H1 (cell line): ENCODE data around the gene ATP2A3.

Experiments used
- ATF2 ChIP-seq: IDR thresholded peaks from 2 replicates; pipeline ENCODE4 v1.6.1; 2012; ENCODE audit warnings: low read length, inconsistent platforms
- CTCF ChIP-seq, 3 experiments: IDR thresholded peaks; 1 replicate in 2 of 3; 2 replicates in 1 of 3; pipeline versions ENCODE4 v1.5.1 to v1.6.1; 2011; ENCODE audit warnings: low read length in 3 of 3, mild to moderate bottlenecking in 3 of 3, inconsistent platforms in 2 of 3, low read depth in 1 of 3, moderate library complexity in 1 of 3; ENCODE audit not compliant: insufficient read depth in 1 of 3; ENCODE audit errors: control extremely low read depth in 1 of 3
- EZH2 ChIP-seq: fragments of 200-600 bp; sonication (generic); IDR thresholded peaks from 2 replicates; pipeline ENCODE4 v1.7.1; 2012; ENCODE audit warnings: low read depth, mild to moderate bottlenecking, moderate library complexity, low read length, inconsistent platforms; ENCODE audit not compliant: severe bottlenecking
- MAX ChIP-seq: IDR thresholded peaks from 2 replicates; pipeline ENCODE4 v1.6.1; 2012; ENCODE audit warnings: inconsistent platforms
- POLR2A ChIP-seq, 2 experiments: IDR thresholded peaks; 1 replicate in 1 of 2; 2 replicates in 1 of 2; pipeline ENCODE4 v1.6.1; 2011; ENCODE audit warnings: low read depth in 2 of 2, low read length in 2 of 2, mild to moderate bottlenecking in 2 of 2; ENCODE audit errors: control extremely low read depth in 1 of 2
- POLR2AphosphoS5 ChIP-seq: IDR thresholded peaks from 2 replicates; pipeline ENCODE4 v1.6.1; 2011; ENCODE audit warnings: low read depth, low read length
- RAD21 ChIP-seq, 2 experiments: IDR thresholded peaks in 1 of 2; conservative IDR thresholded peaks in 1 of 2; 2 replicates each; pipeline ENCODE4 v1.6.1; 2011; ENCODE audit warnings: low read depth in 2 of 2, low read length in 2 of 2, improper control_type of control experiment in 1 of 2, inconsistent platforms in 1 of 2, mild to moderate bottlenecking in 1 of 2, moderate library complexity in 1 of 2
- RFX5 ChIP-seq: IDR thresholded peaks from 2 replicates; pipeline ENCODE4 v1.6.1; 2011; ENCODE audit warnings: low read depth, low read length, improper control_type of control experiment, borderline replicate concordance
- SIN3A ChIP-seq, 2 experiments: IDR thresholded peaks in 1 of 2; conservative IDR thresholded peaks in 1 of 2; 2 replicates each; pipeline ENCODE4 v1.6.1; 2011 to 2012; ENCODE audit warnings: low read length in 2 of 2, improper control_type of control experiment in 1 of 2, low read depth in 1 of 2, mild to moderate bottlenecking in 1 of 2
- SIRT6 ChIP-seq: IDR thresholded peaks from one replicate; pipeline ENCODE4 v1.7.1; 2012; ENCODE audit warnings: low read length, inconsistent platforms
- TCF12 ChIP-seq: IDR thresholded peaks from 2 replicates; pipeline ENCODE4 v1.6.1; 2011; ENCODE audit warnings: low read depth, mild to moderate bottlenecking, low read length
- USF2 ChIP-seq: IDR thresholded peaks from 2 replicates; pipeline ENCODE4 v1.6.1; 2011; ENCODE audit warnings: low read length, improper control_type of control experiment

- TF ChIP-seq CTCF (IDR thresholded peaks at IDR 0.05; ENCODE audit: control extremely low read depth in 1 of 3, insufficient read depth in 1 of 3, low read depth in 1 of 3, low read length in 3 of 3) (no peak), POLR2A (IDR thresholded peaks at IDR 0.05; ENCODE audit: control extremely low read depth in 1 of 2, low read depth in 2 of 2, low read length in 2 of 2) (no peak), RAD21 (IDR thresholded peaks at IDR 0.05 in 1 of 2, conservative IDR thresholded peaks at IDR 0.05 in 1 of 2; ENCODE audit: low read depth in 2 of 2, low read length in 2 of 2) (no peak), ATF2 (no peak), SIRT6 (no peak), MAX (no peak), RFX5 (no peak), POLR2AphosphoS5 (no peak), SIN3A (conservative IDR thresholded peaks at IDR 0.05 in 1 of 2, IDR thresholded peaks at IDR 0.05 in 1 of 2; ENCODE audit: low read depth in 1 of 2, low read length in 2 of 2) (no peak), USF2 (no peak), TCF12 (no peak), EZH2 (no peak)
Measured at GRCh38 chr17:3882276-3882675, 82.0 kb downstream of the ATP2A3 start.
